A549 (cell line): Measurements from ENCODE around the gene TSN. TPM values are rescaled to one million over a fixed set of nuclear protein-coding genes. Genes with fewer than 3 reads are reported as not detected.
A peak's percentile ranks its signal among the peaks of the same experiment; 100 is the strongest.
"Not testable (repeated sequence)": the region's sequence is repeated elsewhere in the genome, so short reads cannot be mapped to it uniquely, and the experiment has no call there.

ENCODE experiments used
- ATAC-seq, 2 experiments: fragments of 200-7000 bp in 1 of 2; fragments of >200 bp in 1 of 2; cut with Nextera tagmentation in 1 of 2; cut with Tn5 transposase in 1 of 2; 3 replicates each; pipeline versions ENCODE4 v1.8.0 to v1.9.1; 2018 to 2020; ENCODE audit warnings: mild to moderate bottlenecking in 1 of 2, moderate library complexity in 1 of 2
- CTCF ChIA-PET: fragments of 300-600 bp; sonication (Branson Sonifier 250); formaldehyde crosslinking; extraction: SDS; loops from one replicate; lab custom pipeline; 2021; ENCODE audit warnings: antibody characterized with exemption, inconsistent platforms; lab: Yijun Ruan, JAX
- POLR2A ChIA-PET: fragments of 350-600 bp; formaldehyde crosslinking; extraction: SDS; loops from one replicate; lab custom pipeline; 2021; ENCODE audit warnings: antibody characterized with exemption, inconsistent platforms; lab: Yijun Ruan, JAX
- DNase-seq, 2 experiments: peaks; one replicate each; pipeline versions ENCODE4 v3.0.0 to v3.0.0-alpha.2; 2011 to 2016; ENCODE audit warnings: low read depth in 1 of 2, low spot score in 1 of 2
- FAIRE-seq: peaks from 2 replicates; lab custom pipeline; 2011; peaks lifted over from hg19 to GRCh38; lab: Jason Lieb, UNC
- H3K27ac ChIP-seq, 2 experiments: fragments of >200 bp; sonication (Bioruptor Twin); formaldehyde crosslinking; 3 replicates each; pipeline ENCODE4 v1.5.1; 2016 to 2017
- H3K4me1 ChIP-seq: fragments of >200 bp; sonication (Bioruptor Twin); formaldehyde crosslinking; 3 replicates; pipeline ENCODE4 v1.6.1; 2016
- H3K4me2 ChIP-seq: fragments of >200 bp; sonication (Bioruptor Twin); formaldehyde crosslinking; 3 replicates; pipeline ENCODE4 v1.6.1; 2016
- H3K4me3 ChIP-seq: fragments of >200 bp; sonication (Bioruptor Twin); formaldehyde crosslinking; 3 replicates; pipeline ENCODE4 v1.5.1; 2016
- H3K9me3 ChIP-seq: fragments of >200 bp; sonication (Bioruptor Twin); formaldehyde crosslinking; 3 replicates; pipeline ENCODE4 v1.6.1; 2016
- CBX8 ChIP-seq: fragments of 200-600 bp; sonication (generic); IDR thresholded peaks from 2 replicates; pipeline ENCODE4 v1.6.1; 2016
- CHD4 ChIP-seq: fragments of 200-600 bp; sonication (generic); IDR thresholded peaks from 2 replicates; pipeline ENCODE4 v1.6.1; 2016; ENCODE audit warnings: antibody characterized with exemption, mild to moderate bottlenecking, borderline replicate concordance
- CTCF ChIP-seq: fragments of >200 bp; sonication (Bioruptor Twin); formaldehyde crosslinking; IDR thresholded peaks from 3 replicates; pipeline ENCODE4 v1.5.1; 2016
- GATA3 ChIP-seq: IDR thresholded peaks from 2 replicates; pipeline ENCODE4 v1.6.1; 2012; ENCODE audit warnings: borderline replicate concordance
- HDAC2 ChIP-seq: fragments of 200-600 bp; sonication (generic); IDR thresholded peaks from 2 replicates; pipeline ENCODE4 v1.6.1; 2016
- HOXB13 ChIP-seq: fragments of 250-450 bp; sonication (Bioruptor Pico); IDR thresholded peaks from 2 replicates; pipeline ENCODE4 v1.5.0; 2020; ENCODE audit warnings: low read depth, mild to moderate bottlenecking, moderate library complexity
- HOXB5 ChIP-seq: fragments of 250-450 bp; sonication (Bioruptor Pico); IDR thresholded peaks from 2 replicates; pipeline ENCODE4 v1.5.0; 2020; ENCODE audit warnings: mild to moderate bottlenecking, moderate library complexity
- KDM5A ChIP-seq: fragments of 200-600 bp; sonication (generic); IDR thresholded peaks from 2 replicates; pipeline ENCODE4 v1.6.1; 2016; ENCODE audit warnings: antibody characterized with exemption, mild to moderate bottlenecking
- NFE2L2 ChIP-seq: fragments of 150-350 bp; conservative IDR thresholded peaks from 2 replicates; pipeline ENCODE4 v1.6.1; 2014; ENCODE audit warnings: low read length
- PHF8 ChIP-seq: fragments of 200-600 bp; sonication (generic); IDR thresholded peaks from 2 replicates; pipeline ENCODE4 v1.6.1; 2016; ENCODE audit warnings: low read depth, mild to moderate bottlenecking, antibody characterized with exemption, moderate library complexity, borderline replicate concordance
- POLR2AphosphoS2 ChIP-seq: conservative IDR thresholded peaks from 2 replicates; pipeline ENCODE4 v1.6.1; 2012; ENCODE audit warnings: low read length, improper control_type of control experiment, inconsistent platforms
- RAD21 ChIP-seq, 2 experiments: fragments of >200 bp in 1 of 2; sonication (Bioruptor Twin) in 1 of 2; formaldehyde crosslinking in 1 of 2; IDR thresholded peaks in 1 of 2; conservative IDR thresholded peaks in 1 of 2; 2 replicates in 1 of 2; 3 replicates in 1 of 2; pipeline ENCODE4 v1.6.1; 2012 to 2018; ENCODE audit warnings: inconsistent platforms in 1 of 2
- RARB ChIP-seq: fragments of 250-450 bp; sonication (Bioruptor Pico); IDR thresholded peaks from 2 replicates; pipeline ENCODE4 v1.8.0; 2021; ENCODE audit warnings: mild to moderate bottlenecking, moderate library complexity
- RCOR1 ChIP-seq: fragments of 150-350 bp; IDR thresholded peaks from 2 replicates; pipeline ENCODE4 v1.6.1; 2014; ENCODE audit warnings: antibody characterized with exemption, low read length, low read depth
- RFX5 ChIP-seq: fragments of 450-650 bp; IDR thresholded peaks from 2 replicates; pipeline ENCODE4 v1.7.1; 2014; ENCODE audit warnings: antibody characterized with exemption, mild to moderate bottlenecking, moderate library complexity
- SMC3 ChIP-seq: fragments of >200 bp; sonication (Bioruptor Twin); formaldehyde crosslinking; IDR thresholded peaks from 3 replicates; pipeline ENCODE4 v1.6.1; 2018; ENCODE audit warnings: inconsistent platforms
- ZSCAN20 ChIP-seq: fragments of 250-450 bp; sonication (Bioruptor Pico); IDR thresholded peaks from 2 replicates; pipeline ENCODE4 v1.8.0; 2022; ENCODE audit warnings: mild to moderate bottlenecking, moderate library complexity
- WGBS: methylation state at CpG from one replicate; pipeline ENCODE4 v1.1.6; 2017; ENCODE audit errors: missing lambda C conversion rate; 5-methylcytosine and 5-hydroxymethylcytosine counted together
- polyA plus RNA-seq, 4 experiments: library from polyadenylated mRNA; depleted of rRNA in 3 of 4; stranded (reverse); fragments of >200 nt; fragmentation: RNase III in 1 of 4; extraction: RNeasy Plus Mini Kit Qiagen cat#74134 plus additional on column Dnase treatment in 1 of 4; gene quantifications; 2 replicates in 3 of 4; 3 replicates in 1 of 4; pipeline ENCODE4 v1.2.3, GENCODE V29; 2011 to 2017
- TF ChIP-seq, protein P1 (sequence below): fragments of >200 bp; sonication (Bioruptor Twin); formaldehyde crosslinking; IDR thresholded peaks from 2 replicates; pipeline ENCODE4 v1.6.1; 2016
- TF ChIP-seq, protein P2 (sequence below): fragments of 250-450 bp; sonication (Bioruptor Pico); IDR thresholded peaks from 2 replicates; pipeline ENCODE4 v1.5.0; 2021; ENCODE audit warnings: mild to moderate bottlenecking, moderate library complexity, borderline replicate concordance
- TF ChIP-seq, protein P3 (sequence below): IDR thresholded peaks from 2 replicates; pipeline ENCODE4 v1.6.1; 2012

TSN gene
- polyA plus RNA-seq, 2 of the 4 experiments (the other 2 are of a cell fraction): 56.8 to 101 TPM

DNA sequence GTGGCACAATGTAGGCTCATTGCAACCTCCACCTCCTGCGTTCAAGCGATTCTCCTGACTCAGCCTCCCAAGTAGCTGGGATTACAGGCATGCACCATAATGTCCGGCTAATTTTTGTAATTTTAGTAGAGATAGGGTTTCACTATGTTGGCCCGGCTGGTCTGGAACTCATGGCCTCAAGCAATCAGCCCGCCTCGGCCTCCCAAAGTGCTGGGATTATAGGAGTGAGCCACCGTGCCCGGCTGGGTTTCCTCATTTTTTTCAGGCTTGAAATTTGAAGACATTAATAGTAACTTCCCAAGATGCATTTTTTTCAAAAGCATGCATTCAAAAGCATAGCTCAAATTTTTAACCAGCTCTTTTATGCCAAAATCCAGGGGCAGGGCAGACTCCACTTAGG, 52.3 kb downstream of the TSN start:
- POLR2A ChIA-PET, H3K4me1 ChIP-seq, FAIRE-seq, DNase-seq, ATAC-seq, H3K4me2 ChIP-seq, H3K9me3 ChIP-seq, H3K4me3 ChIP-seq, H3K27ac ChIP-seq, CTCF ChIA-PET: not testable (repeated sequence)
- WGBS: 71% methylated on average over 8 of the region's 8 CpGs

DNA sequence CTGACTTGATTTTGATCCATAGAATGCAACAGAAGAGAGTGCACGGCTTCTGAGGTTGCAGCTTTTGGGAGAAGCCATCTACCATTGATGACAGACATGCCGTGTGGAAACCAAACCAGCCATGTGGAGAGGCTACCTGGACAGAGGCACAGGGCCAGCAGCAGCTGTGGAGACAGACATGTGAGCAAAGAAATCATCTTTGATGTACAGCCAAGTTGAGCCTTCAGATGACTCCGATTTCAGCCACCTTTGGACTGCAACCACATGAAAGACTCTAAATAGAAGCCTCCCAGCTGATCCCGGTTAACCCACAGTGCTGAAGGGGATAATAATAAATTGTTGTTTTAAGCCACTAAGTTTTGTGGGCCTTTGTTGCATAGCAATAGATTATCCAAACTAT, 54.2 kb downstream of the TSN start:
- Histone ChIP-seq H3K4me1 (no peaks in the 10 kb centered on the region), H3K27ac (no peak overlapping the region), H3K4me3 (no peak overlapping the region), H3K4me2 (no peak overlapping the region), H3K9me3 (no peaks in the 10 kb centered on the region)
- FAIRE-seq (no peak), DNase-seq (no peak), ATAC-seq (no peak)
- ChIA-PET POLR2A (no interaction called here), CTCF (interaction anchor here (0.6 to 2.4 kb wide), 3 partner anchors 12 to 53 kb away, joined by 3 to 14 read pairs (median 9); no protein-coding TSS in a partner anchor)
- 3% methylated on average over 4 of the region's 4 CpGs for WGBS
- TF ChIP-seq RARB (CRISPR knock-in tag) (no peak), POLR2AphosphoS2 (no peak), GATA3 (no peak), ZSCAN20 (CRISPR knock-in tag) (no peak), HDAC2 (no peak), RCOR1 (no peak), NFE2L2 (no peak), PHF8 (no peak), RAD21 (conservative IDR thresholded peaks at IDR 0.05 in 1 of 2, IDR thresholded peaks at IDR 0.05 in 1 of 2) (no peak), HOXB13 (CRISPR knock-in tag) (no peak), HOXB5 (no peak)
- TF ChIP-seq, protein P1, sequence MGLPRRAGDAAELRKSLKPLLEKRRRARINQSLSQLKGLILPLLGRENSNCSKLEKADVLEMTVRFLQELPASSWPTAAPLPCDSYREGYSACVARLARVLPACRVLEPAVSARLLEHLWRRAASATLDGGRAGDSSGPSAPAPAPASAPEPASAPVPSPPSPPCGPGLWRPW: no peak

DNA sequence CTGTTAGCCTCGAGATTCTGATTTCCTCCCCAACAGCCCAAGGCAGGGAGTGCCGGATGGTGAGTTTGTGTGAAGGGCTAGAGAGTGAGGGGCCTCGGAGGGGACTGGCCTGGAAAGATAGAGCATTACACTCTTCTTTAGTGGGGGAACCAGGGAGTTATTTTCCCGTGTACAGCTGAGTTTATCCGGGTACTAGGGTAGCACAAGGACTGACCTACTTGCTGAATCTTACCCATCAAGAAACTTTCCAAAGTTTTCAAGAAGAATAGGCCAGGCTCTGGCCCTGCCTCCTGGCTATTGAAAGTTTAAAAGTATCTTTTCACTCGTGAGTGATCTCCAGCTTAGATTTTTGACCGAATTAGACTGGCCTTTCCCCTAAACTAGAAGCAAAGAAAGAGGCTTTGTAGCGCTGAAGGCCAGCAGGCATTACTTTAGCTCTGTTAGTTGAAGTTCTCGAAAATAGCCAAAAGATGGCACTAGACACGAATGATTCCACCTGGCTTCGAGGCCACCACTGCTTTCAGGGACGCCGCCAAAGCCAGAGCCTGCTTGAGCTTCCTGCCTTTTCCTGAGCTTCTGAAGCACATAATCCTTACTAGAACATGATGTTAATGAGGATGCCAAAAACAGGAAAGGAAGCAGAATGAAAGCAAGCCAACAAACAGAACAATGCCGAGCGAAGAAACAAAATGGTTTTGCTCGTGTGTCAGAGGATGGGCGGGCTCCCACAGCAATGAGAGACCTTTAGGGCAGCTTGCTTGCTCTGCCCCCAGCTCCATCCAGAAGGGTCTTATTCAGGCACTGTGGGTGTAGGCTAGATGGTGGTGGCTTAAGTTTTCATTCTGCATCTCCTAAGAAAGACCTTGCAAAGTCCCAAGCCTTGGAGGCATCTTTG, 55.8 kb downstream of the TSN start:
- no peak overlapping the region for H3K4me2 ChIP-seq

GRCh38 chr2:121813083-121813482, 57.6 kb downstream of the TSN start:
- H3K4me2 ChIP-seq, H3K4me3 ChIP-seq, H3K27ac ChIP-seq, H3K4me1 ChIP-seq, DNase-seq, POLR2A ChIA-PET, ATAC-seq, FAIRE-seq, H3K9me3 ChIP-seq, CTCF ChIA-PET: not testable (repeated sequence)
- WGBS: 31% methylated on average over 3 of the region's 3 CpGs

More for the DNA sequence above, 55.8 kb downstream of the TSN start:
- peak; percentile 41 to 53 for DNase-seq
- peak; percentile 94 to 96 for ATAC-seq
- H3K4me1 ChIP-seq: no peaks in the 10 kb centered on the region
- WGBS: 29% methylated on average over 17 of the region's 17 CpGs
- TF ChIP-seq, protein P2, sequence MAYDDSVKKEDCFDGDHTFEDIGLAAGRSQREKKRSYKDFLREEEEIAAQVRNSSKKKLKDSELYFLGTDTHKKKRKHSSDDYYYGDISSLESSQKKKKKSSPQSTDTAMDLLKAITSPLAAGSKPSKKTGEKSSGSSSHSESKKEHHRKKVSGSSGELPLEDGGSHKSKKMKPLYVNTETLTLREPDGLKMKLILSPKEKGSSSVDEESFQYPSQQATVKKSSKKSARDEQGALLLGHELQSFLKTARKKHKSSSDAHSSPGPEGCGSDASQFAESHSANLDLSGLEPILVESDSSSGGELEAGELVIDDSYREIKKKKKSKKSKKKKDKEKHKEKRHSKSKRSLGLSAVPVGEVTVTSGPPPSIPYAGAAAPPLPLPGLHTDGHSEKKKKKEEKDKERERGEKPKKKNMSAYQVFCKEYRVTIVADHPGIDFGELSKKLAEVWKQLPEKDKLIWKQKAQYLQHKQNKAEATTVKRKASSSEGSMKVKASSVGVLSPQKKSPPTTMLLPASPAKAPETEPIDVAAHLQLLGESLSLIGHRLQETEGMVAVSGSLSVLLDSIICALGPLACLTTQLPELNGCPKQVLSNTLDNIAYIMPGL (CRISPR knock-in tag): no peak
- TF ChIP-seq, protein P3, sequence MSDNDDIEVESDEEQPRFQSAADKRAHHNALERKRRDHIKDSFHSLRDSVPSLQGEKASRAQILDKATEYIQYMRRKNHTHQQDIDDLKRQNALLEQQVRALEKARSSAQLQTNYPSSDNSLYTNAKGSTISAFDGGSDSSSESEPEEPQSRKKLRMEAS: 0 out of 2 replicates have a peak, but pooled peaks have one; percentile 19
- TF ChIP-seq PHF8 (no peak), GATA3 (no peak), RAD21 (conservative IDR thresholded peaks at IDR 0.05 in 1 of 2, IDR thresholded peaks at IDR 0.05 in 1 of 2) (peak; percentile 78 to 79), RFX5 (no peak), CTCF (peak; percentile 63), SMC3 (peak; percentile 53), KDM5A (no peak), CBX8 (no peak), CHD4 (no peak), HOXB13 (CRISPR knock-in tag) (no peak), POLR2AphosphoS2 (no peak)
- no peaks in the 10 kb centered on the region for H3K9me3 ChIP-seq
- ChIA-PET POLR2A (no interaction called here), CTCF (interaction anchor here (0.6 to 2.4 kb wide), 23 partner anchors 8 to 713 kb away, joined by 3 to 14 read pairs (median 4); no protein-coding TSS in a partner anchor)
- no peak overlapping the region for H3K4me3 ChIP-seq
- no peak for FAIRE-seq
- no peak overlapping the region for H3K27ac ChIP-seq
